Activated CD4-positive, alpha-beta T cell treated with anti-CD3 and anti-CD28 coated beads, Interleukin-2, amount 50 U/mL, for 16 hours (primary cell): ENCODE results near the gene CTDNEP1.

Experiments used
- DNase-seq: peaks from one replicate; pipeline ENCODE4 v3.0.0-alpha.2; 2020

Gene CTDNEP1

GRCh38 chr17:7214300-7215135, 37.0 kb downstream of the CTDNEP1 start:
- DNase-seq: peak; percentile 99

- peak; percentile 60 for DNase-seq
Measured at GRCh38 chr17:7213895-7214299, 37.6 kb downstream of the CTDNEP1 start.

DNA sequence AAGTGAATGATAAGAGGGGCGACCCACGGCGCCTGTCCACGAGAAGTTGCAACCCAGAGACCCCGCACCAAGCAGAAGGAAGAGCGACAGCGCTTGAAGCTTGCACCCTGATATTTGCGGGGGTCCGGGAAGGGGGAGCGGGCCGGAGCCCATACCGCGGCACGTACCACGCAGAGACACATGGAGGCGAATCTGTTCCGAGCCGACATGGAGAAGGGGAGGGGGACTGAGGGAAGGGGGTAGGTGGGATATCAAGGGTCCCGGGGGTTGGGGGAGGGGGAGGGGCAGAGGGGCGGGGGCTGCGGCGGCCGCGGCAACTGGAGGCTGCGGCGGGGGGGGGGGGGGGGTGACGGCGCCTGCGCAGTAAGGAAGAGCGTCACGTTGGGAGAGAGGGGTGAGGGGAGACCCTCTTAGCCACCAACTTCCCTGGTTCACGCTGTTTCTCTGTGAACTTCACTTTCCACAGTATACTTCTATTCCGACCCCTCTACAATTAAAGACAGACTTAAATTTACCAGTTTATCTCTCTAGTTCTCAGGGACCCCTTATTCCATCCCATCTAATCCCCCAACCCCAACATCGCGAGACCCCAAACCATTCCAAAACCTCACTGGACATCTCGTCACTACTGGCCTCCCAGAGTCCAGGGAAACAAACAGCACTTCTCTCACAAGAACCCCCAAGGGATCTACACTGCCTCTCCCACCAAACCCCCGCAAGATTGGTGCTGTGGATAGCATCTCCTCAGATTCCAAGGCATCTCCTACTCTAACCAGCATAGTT, 39.9 kb downstream of the CTDNEP1 start:
- no peak for DNase-seq

DNA sequence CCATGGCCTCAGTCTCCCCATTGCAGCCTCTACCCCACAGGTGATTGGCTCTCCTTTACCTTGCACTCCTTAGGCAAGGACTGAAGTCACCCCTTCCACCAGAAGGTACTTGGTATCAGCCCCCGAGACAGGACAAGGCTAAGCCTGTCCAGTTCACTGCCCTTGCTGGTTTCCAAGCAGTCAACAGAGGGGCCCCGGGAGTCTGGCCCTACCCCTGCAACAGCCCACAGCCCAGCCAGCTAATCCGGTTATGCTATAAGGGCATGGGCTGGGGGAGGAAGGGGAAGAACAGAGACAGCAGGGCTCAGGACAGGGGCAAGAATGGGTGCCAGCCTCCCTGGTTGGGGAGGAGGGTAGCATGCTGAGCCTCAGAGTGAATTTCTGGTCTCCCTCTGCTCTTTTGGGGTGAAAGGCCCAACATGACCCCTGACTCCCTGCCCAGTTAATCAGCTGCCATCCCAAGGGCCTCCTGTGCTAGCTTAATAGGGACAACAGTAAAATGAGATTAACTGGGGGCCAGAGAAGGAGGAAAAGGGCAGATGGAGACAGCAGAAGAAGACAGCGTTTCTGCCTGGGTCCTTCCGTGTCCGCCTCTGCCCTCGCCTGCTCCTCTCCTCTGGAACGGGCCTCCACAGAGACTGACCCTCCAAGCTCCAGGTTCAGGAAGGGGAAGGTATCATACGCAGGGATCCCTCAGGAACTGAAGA, 42.6 kb downstream of the CTDNEP1 start:
- no peak for DNase-seq

DNA sequence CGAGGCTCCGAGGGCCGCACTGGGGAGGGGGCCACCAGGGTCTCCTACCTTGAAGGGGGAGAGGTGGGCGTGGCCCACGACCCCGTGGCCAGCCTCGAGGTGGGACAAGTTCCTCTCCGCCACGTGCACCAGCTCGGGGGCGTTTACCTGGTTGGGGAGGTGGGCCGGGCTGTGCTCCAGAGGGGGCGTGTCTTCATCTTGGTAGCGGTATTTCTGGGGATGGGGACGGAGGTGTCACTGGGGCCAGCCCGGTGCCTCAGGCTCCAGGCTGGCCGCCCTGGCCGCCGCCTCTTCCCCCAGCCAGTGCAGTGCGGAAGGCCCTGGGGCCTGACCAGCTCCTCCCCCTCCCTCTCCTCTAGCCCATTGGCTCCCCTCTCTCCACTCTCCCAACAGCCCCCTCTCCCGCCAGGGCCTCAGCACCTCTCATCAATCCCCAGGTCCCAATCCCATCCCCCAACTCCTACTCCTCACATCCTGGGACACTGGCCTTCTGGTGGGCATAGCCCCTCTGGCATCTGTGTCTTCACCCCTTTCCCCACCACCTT, 43.4 kb downstream of the CTDNEP1 start:
- DNase-seq: no peak

DNA sequence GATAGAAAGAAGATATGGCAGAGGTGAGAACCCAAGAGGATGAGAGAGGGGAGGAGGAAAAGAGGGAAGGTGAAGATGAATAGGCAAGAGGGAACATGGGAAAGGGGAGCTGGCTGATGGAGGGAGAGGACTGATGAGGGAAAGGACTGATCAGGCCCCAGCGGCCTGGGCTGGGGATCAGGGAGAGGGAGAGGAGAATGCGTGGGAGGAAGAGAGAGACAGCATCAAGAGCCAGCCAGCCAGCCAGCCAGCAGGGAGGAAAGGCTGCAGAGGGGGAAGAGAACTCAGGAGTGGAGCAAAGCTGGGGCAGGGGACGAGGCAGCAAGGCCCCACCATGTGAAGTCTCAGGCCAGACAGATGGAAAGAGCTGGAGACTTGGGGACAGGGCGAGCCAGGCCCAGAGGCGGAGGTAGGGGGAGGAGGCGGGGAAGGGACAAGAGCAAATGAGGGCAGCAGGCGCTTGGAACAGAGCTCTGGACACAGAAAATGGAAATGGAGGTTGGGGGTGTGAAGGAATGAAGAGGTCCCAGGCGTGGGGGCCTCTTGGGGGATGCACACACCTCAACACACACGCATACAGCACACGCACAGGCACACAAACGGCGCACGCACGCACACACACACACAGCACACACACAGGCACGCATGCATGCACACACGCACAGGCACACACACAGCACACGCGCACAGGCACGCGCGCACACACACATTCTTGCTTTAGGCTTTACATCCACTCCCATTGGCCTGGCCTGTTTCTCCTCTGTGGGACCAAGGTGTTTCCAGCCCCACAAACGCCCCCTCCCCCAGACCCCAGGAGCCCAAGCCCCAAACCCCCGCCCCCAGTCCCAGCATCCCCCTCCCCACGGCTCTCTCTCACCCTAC, 44.2 kb downstream of the CTDNEP1 start:
- DNase-seq: no peak

- no peak for DNase-seq
Measured at GRCh38 chr17:7205561-7205960, 46.0 kb downstream of the CTDNEP1 start.

DNA sequence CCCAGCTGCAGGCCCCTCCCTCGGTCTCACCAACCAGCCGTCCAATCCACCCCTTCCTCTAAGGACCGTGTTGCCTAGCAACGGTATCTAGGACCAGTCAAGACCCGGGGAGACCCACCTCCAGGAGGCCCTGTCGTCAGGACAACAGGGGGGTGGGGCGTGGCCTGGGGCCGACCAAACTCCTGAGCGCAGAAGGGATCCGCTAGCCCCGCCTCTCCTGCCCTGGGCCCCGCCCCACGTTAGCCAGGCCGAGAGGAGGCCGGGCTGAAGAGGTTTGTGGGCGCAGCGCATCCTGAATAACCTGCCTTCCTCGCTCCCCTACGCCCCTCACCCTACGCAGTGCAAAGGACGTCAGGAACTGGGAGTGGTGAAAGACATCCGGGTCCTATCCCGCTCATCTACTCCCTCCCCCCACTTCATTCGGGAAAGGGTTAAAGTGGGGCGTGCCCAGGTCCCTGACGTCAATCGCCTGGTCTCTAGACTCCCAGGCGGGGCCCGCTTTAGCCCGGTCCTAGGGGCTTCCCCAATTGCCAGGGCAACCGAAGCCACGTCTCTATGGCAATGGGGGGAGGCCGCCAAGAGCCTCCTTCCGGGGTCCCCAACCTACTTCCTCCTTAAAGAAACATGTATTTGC, 46.6 kb downstream of the CTDNEP1 start:
- DNase-seq: peak; percentile 92

DNA sequence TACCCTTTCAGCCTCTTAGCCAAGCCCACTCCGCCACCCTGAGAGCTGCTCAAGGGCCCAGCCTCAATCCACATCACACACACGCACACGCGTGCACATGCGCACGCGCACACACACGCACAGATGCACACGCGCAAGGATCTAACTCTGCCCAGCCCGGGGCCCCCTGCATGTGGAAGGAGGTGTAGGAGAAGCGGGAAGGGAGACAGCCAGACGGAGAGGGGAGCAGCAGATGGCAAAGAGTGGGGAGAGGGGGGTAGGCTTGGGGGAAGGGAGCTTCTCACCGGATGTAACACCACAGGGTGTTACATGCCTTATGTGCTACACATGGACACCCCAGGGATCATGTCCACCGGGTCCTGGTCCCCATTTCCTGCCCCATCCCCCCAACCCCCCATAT, 47.2 kb downstream of the CTDNEP1 start:
- DNase-seq: no peak

DNA sequence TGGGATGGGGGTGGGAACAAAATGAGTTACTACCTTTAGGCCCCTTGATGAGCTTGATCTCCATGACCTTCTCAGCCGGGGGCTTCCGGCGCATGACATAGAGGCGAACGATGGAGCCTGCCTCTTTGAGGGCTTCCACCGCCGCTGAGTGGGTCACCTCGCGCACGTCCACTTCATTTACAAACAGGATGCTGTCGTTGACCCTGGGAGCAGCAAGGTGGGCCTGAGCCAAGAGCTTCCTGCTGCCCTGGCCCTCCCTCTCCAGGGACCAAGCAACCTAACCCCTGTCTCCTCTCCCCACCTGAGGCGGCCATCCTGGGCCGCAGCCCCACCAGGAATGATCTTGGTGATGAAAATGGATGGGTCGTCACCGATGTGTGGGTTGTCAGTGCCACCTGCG, 48.1 kb downstream of the CTDNEP1 start:
- DNase-seq: no peak

GRCh38 chr17:7196651-7197401, 54.7 kb downstream of the CTDNEP1 start:
- DNase-seq: no peak

DNA sequence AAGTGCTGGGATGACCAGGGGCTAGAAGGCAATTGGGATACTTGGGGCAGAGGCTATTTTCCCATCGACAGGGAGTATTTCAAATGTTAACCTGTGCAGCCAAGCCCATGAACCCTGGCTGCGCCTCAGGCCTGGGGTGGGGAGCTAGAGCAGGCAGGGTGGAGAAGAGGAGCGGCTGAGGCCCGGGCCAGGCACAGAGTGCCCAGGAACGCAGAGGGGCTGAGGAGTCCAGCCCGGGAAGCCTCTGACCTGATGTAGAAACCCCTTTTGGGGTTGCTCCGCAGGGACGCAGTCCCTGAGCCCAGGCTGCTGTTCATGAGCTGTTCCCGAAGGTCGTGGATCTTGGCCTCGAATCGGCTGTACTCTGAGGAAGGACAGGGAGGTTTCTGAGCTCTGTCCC, 55.6 kb downstream of the CTDNEP1 start:
- DNase-seq: no peak
